GM18951 (cell line): ENCODE measurements around the gene ARL16.

Experiments used
- POLR2A ChIP-seq: IDR thresholded peaks from 4 replicates; pipeline ENCODE4 v1.6.1; 2011; ENCODE audit warnings: mild to moderate bottlenecking; ENCODE audit not compliant: insufficient read length, insufficient read depth; ENCODE audit errors: extremely low read depth
- in situ Hi-C: fragments of 300-500 bp; cut with MboI; formaldehyde crosslinking; loops from one replicate; pipeline ENCODE4 v1.12.0; 2022; ENCODE audit warnings: low sequenced_read_pairs, mixed read lengths, inconsistent platforms; ENCODE audit not compliant: unreplicated experiment

Gene ARL16, protein sequence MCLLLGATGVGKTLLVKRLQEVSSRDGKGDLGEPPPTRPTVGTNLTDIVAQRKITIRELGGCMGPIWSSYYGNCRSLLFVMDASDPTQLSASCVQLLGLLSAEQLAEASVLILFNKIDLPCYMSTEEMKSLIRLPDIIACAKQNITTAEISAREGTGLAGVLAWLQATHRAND

DNA sequence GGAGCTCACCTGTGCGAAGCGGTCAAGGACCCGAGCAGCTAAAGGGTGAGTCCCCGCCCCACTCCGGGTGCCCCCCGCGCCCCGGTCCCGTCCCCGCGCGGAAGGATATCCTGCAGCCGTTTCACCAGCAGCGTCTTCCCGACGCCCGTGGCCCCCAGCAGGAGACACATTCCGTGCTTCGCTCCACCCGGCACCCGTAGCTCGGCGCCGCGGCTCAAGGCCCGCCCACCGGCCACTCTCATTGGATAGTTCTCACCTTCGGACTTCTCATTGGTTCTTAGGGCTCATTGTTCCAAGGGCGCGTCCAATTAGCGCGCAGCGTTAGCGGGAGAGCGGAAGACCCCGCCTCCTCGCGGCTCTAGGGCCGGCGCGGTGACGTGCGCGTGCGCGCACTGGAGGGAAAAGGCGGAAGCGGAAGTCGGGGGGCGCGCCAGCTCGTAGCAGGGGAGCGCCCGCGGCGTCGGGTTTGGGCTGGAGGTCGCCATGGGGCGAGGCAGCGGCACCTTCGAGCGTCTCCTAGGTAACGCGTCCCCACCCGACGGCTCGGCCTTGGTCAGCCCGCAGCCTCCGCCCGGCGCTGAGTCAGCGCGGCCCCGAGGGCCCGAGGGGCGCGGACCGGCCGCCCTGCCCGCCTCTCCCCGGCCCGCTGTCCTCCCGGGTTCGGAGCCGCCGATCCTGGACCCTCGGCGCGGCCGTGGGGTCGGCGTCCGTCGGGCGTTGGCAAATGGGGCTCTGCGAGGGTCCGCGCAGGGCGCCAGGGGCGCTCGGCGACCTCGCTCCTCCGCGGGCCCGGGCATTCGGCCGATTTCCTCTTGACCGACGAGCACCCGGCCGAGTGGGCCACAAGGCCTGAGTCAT lies at the start of gene ARL16, which contains the start of gene HGS:
ARL16 (minus strand) TSS at position 214 of the 858 bp plus-strand sequence; CDS start at position 170, 44 bp downstream.
HGS (plus strand) TSS at position 428 of the 858 bp plus-strand sequence; CDS start at position 484, 56 bp downstream.
- TF ChIP-seq POLR2A = peak; percentile 77
- in situ Hi-C loops = no loop called here

DNA sequence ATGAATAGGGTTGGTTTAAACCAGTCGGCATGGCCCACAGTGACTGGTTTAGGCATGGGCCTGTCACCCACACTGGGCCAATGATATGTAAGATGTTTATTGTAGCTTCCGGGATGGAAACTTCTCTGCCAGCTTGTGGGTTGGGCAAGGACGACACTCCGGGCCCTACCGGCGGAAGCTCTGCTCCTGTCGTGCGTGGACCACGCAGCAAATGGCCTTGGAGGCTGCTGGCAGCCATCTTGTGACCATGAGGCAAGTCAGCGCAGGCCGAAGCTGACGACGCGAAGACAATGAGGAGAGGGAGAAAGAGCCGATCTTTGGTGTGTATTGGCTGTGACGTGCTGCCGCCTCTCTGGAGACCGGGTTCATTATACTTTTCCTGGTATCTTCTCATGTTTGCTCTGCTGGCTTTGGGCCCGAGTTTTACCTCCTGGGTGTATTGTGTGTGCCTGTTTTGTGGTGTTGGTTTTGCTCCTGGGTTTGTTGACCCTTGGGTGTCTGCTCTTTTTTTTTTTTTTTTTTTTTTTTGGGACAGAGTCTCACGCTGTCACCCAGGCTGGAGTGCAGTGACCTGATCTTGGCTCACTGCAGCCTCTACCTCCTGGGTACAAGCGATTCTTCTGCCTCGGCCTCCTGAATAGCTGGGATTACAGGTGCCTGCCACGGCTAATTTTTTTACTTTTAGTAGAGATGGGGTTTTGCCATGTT lies 43.9 kb upstream of the ARL16 start:
- TF ChIP-seq POLR2A = no peak
- in situ Hi-C loops = no loop called here

DNA sequence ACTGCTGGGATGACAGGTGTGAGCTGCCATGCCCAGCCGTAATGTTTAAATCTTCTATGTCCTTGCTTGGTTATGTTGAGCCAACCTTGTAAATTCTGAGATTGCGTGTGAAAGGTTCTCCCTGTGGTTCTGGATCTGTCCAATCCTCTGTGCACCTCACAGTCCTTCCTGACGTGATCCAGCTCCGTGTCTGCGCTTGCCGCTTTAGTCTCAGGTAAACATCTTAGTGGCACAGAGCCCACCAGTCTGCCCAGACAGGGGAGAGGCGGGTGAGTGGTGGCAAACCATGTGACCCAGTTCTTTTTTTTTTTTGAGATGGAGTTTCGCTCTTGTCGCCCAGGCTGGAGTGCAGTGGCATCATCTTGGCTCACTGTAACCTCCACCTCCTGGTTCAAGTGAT lies 42.4 kb upstream of the ARL16 start:
- TF ChIP-seq POLR2A = no peak
- in situ Hi-C loops = no loop called here

DNA sequence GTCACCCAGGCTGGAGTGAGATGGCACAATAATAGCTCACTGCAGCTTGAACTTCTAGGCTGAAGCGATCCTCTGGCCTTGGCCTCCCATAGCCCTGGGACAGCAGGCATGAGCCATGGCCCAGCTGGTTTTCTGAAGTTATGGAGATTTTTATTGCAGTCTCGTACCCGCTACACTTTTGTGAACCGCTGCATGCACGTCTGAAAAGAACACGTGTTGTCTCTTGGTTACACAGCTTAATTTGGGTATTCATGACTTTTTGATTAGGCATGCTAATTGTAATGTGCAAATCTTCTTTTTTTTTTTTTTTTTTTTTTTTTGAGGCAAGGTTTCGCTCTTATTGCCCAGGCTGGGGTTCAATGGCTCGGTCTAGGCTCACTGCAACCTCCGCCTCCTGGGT lies 41.8 kb upstream of the ARL16 start:
- no peak for TF ChIP-seq POLR2A
- in situ Hi-C loops = no loop called here

DNA sequence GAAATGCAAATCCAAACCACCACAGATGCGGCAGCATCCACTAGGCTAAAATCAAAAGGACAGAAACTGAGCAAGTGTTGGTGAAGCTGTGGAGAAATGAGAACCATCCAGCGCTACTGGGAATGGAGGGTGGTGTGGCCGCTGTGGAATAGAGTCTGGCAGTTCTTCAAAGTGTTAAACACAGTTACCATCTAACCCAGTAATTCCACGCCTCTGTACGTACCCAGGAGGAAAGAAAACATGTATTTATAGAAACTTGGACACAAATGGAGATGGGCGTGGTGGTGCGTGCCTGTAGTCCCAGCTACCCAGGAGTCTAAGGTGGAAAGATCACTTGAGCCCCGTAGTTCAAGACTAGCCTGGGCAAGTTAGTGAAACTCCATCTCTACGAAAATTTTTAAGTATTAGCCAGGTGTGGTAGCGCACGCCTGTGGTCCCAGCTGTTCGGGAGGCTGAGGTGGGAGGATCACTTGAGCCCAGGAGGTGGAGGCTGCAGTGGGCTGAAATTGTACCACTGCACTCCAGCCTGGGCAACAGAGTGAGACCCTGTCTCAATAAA lies 40.1 kb upstream of the ARL16 start:
- TF ChIP-seq POLR2A = no peak
- in situ Hi-C loops = loop anchor here (5.0 kb wide), 1 partner anchor 94 kb away; no protein-coding TSS in a partner anchor

DNA sequence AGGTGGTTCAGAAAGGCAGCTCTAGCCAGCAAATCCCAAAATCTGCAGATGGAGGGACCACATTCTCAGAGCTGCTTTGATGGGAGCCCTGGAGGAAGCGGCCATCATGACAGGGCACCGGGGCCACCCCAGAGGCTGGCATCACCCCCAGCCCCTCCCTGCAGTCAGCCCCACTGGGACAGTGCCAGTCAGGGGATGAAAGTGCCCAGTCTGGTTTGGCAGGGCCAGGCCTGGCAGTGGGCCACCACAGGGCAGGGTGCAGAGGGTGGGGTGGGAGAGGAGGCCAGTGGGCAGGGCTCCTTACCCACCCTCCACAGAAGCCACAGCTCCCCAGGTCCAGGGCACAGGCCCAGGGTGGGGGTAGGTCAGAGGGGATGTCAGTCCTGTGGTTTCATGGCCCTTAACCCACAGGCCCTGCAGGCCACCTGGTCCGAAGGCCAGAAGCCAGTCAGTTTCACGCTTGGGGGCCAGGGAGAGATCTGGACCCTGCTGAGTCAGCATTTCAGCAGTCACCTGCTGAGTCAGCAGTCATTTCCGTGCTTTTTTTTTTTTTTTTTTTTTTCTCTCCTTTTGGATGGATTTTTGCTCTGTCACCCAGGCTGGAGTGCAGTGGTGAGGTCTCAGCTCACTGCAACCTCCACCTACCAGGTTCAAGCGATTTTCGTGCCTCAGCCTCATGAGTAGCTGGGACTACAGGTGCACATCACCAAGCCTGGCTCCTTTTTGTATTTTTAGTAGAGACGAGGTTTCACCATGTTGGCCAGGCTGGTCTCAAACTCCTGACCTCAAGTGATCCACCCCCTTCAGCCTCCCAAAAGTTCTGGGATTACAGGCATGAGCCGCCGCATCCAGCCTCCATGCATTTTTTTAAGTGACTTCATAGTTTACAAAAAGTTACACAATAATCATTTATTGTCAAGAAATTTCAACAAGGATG lies 38.9 kb upstream of the ARL16 start:
- no peak for TF ChIP-seq POLR2A
- in situ Hi-C loops = loop anchor here (5.0 kb wide), 1 partner anchor 95 kb away; no protein-coding TSS in a partner anchor

DNA sequence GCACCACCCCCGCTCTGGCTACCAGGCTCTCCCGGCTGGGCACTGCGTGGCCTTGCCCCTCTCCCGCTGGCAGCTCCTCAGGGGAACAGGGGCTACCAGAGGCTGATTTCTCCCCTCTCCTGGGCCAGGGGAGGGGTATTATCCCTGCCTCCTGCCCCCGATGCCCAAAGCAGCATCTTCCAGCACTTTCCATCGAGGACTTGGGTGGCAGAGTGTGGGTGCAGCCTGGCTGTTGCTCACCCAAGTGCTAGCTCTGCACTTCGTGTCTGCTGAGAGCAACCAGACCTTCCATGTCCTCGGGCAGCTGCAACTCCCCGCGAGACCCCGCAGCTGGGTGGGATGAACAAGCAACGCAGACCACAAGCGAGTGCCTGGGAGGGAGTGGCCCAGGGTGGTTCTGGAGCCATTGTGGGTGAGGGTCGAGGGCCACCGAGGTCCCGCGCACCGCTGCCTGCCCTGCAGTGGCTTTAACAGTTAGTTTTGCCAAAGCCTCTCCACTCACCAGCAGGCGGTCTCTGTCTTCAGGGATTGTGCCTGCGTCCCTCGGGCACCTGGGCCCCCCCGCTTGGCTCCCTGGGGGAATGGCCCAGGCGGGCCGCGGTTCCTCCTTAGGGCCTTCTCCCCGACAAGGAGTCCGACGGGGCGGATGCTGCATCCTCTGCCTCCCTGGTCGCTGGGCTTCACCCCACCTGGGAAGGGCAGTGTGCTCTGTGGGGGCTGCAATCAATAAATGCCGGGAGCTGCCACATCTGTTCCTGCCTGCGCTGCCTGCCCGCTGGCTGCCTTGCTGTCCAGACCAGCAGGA lies 36.9 kb upstream of the ARL16 start:
- TF ChIP-seq POLR2A = no peak
- in situ Hi-C loops = loop anchor here (5.0 kb wide), 1 partner anchor 97 kb away; no protein-coding TSS in a partner anchor

DNA sequence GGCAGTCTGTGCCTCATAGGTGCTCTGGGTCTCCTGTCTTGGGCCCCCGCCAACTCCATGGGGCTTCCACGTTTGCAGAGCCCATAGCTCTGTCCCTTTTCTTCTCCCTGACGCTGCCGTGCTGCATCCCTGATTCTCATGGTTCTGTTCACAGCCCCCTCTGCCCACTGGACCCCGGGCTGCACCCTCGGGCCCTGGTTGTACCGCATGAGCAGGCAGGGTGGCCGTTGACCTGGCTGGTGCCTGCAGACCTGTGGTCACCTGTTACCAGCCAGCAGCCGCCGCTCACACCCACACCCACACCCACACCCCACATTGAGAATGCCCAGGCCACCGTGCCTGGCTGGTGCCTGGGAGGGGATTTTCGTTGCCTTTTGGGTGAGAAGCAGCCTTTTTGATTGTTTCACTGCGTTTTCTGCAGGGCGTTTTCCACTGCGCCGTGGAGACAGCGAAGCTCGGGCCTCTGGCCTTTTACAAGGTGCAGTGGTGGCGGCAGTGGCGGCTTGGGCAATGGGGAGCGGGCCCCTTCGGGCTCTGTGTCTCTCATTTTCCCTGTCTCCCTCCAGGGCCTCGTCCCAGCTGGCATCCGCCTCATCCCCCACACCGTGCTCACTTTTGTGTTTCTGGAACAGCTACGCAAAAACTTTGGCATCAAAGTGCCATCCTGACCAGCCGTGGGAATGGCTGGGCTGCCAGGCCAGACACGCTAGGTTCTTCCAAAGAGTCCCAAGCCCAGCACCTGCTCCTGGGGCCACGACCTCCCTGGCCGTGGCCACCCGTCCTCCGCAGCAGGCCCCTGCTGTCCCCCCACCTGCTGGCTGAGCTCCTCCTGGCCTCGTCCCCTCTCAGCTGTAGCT lies 36.0 kb upstream of the ARL16 start:
- in situ Hi-C loops = loop anchor here (5.0 kb wide), 1 partner anchor 98 kb away; no protein-coding TSS in a partner anchor

DNA sequence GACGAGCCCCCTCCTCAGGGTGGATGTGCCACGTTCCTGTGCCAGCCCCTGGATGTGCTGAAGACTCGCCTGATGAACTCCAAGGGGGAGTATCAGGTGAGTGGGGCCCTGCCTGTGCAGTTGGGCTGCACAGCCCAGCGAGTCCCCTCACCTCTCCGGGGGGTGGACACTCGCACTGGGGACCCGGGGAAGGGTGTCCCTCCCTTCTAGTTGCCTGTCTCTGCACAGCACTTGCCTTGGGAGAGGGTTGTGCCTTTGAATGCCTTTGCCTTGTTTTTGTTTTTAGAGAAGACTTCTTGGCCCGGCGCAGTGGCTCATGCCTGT lies 34.1 kb upstream of the ARL16 start:
- in situ Hi-C loops = no loop called here

More for the DNA sequence above, 36.0 kb upstream of the ARL16 start:
- no peak for TF ChIP-seq POLR2A

DNA sequence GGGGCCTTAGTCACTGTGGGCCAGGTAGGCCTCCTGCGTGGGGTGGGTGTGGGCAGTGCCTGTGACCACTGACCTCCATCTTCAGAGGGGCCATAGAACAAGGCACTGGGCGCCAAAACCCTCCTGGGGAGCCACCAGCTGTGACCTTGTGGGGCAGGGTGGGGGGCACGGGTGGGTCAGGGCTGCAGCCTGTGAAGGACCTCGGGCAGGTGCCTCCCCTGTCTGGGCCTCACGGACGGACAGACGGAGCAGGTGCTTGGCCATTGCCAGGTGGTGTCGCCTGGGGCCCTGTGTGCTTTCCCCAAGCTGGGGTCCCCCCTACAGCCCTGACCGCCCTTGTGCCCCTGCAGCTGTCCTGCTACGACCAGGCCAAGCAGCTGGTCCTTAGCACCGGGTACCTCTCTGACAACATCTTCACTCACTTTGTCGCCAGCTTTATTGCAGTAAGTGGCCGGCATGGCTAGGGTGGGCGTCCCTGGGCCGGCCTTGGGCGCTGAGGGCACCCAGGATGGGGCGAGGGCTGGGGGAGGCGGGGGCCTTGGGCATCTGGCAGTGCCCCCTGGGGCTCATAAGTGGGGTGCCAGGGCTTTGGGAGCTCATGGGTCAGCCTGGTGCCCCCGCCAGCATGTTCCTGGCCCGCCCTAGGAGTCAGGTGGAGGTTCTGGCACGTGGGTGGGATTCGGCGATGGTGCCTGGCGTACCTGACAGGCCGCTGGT lies 33.6 kb upstream of the ARL16 start:
- in situ Hi-C loops = no loop called here
- no peak for TF ChIP-seq POLR2A

More for the DNA sequence above, 34.1 kb upstream of the ARL16 start:
- TF ChIP-seq POLR2A = no peak
